ENCODE results near the gene TIFAB.
"Not testable (repeated sequence)": the region's sequence is repeated elsewhere in the genome, so short reads cannot be mapped to it uniquely, and the experiment has no call there.

The TIFAB gene, protein sequence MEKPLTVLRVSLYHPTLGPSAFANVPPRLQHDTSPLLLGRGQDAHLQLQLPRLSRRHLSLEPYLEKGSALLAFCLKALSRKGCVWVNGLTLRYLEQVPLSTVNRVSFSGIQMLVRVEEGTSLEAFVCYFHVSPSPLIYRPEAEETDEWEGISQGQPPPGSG

DNA sequence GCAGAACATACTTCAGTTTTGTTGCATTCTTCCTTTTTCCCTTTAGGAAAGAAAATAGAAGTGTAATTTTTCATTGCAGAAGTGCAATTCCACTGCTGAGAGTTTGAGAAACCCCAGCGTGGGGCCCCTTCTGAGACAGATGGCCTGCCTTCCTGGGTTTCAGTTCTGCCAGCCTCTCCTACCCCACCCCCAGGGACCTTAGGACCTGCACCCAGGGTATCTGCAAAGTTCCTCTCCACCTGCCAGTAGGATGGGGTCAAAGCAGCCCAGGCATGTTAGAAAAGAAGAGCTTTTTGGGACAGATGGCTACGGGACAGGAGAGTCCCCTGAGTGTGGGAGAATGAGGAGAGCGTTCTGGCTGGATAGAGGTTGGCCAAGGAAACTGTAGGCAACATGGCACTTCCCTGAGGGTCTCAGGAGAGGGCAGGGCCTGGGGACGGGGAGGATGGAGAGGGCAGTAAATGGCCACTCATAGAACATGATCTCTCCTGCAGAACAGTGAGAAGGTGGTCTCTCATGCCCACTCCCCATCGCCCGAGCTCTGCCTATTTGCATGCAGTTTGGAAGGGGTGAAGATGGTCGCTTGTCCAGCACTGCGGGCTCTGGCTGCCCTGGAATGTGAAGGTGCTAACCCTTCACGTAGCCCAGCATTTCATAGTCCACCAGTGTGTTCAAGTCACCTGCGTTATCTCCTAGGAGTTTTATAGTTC, at the start of gene TIFAB:
TIFAB (minus strand) TSS at position 31 of the 710 bp plus-strand sequence. CDS start 2,412 bp downstream, outside the sequence.
- DNase-seq (ENCODE audit: low read depth, low spot score), result no peak

DNA sequence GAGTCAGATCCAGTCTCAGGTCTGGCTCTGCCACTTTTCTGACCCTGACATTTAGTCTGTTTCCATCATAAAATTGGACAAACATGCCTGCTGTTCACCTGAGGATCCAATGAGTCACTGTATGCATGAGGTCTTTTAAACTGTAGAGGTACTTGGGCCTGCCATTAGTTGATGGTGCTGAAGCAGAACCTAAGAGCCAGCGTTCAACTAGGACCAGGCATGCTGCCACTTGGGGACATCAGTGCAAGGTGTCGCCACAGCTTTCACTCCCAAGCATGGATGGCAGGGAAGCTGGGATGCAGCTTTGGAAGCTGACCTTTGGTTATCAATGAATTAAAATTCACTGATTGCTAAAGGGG, 46.5 kb upstream of the TIFAB start:
- no peak for DNase-seq (ENCODE audit: low read depth, low spot score)

DNA sequence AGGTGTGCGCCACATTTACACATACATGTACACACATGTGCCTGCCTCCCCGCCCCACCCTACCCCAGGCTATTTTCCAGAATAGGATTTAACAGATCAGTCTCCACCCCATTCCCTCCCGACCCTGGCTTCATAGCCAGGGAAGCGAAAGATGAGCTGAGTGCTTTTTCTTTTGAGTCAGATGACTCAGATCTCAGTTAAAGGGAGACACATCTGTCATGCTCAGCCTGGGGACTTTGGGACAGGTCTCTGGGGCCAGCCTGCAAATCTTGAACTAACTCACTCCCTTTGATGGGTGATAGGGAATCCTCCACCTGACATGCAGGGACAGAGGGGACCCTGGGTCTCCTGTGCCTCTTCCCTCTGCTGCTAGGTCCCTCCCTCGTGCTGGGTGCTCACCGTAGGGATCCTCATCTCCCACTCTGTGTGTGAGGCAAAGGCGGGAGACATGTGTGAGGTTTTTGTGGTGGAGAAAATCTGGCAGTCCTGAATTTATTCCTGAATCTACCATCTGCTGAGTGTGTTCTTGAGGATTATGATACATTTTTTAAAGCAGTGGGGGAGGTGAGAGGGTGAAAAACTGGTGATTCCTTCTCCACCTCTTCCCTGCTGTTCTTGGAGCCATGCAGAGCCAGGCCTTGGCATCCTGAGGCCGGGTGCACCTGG, 46.0 kb upstream of the TIFAB start:
- DNase-seq (ENCODE audit: low read depth, low spot score), result no peak

DNA sequence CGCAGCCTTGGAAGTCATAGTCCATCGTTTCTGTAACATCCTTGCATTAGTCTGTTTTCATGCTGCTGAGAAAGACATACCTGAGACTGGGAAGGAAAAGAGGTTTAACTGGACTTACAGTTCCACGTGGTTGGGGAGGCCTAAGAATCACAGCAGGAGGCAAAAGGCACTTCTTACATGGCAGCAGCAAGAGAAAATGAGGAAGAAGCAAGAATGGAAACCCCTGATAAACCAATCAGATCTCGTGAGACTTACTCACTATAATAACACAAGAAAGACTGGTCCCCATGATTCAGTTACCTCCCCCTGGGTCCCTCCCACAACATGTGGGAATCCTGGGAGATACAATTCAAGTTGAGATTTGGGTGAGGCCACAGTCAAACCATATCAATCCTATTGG, 43.4 kb upstream of the TIFAB start:
- not testable (repeated sequence) for DNase-seq (ENCODE audit: low read depth, low spot score)

DNA sequence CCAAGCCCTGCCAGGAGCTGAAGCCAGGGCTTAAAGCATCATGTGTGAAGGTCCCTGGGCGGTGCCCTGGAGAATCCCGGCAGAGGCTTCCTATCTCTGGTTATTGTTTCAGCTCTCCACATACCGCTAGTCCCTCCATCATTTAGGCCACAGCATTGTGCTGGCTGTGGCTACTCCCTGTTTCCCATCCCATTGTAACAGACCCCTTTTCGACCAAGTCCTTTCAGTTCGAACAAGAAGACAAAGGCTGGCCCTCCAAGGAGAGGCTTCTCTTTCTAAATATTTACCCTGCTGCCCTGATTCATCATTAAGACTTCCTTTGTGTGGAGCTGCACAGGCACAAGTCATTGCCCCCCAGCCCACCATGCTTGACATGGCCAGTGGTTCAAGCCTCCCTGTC, 42.0 kb upstream of the TIFAB start:
- DNase-seq (ENCODE audit: low read depth, low spot score), result no peak

DNA sequence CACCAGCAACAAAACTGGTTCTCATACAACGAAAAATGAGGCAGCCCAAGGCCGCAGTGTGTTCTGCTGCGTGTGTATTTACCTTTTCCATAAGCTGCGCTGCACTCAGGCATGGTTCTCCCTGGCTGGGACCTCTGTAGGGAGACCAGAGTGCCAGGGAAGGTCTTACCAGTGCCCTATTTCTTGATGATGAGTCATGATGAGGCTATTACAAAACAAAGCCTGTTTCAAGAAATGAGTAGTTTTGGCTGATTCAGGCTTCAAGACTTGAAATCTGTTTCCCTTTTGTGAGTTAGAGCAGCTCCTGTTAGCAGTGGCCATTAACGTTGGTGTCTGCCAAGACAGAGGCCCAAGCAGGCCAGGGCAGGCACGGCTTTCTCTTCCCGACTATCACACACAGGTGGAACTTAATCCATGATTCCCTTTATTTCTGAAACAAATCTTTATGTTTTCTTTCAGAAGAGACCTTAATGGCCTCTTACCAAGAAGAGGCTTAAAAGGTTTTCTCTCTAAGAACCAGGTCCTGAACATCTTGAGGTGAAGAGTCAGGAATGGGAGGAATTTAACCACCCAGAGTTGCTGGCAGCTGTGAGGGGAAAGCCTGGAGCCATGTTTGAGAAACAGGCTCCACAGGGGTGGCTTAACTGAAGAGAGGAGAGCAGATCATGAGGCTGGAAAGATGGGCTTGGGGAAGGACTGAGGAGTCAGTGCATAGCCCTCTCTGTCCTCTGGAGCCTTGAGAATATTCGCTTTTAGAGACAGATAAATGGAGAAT, 41.4 kb upstream of the TIFAB start:
- no peak for DNase-seq (ENCODE audit: low read depth, low spot score)

DNA sequence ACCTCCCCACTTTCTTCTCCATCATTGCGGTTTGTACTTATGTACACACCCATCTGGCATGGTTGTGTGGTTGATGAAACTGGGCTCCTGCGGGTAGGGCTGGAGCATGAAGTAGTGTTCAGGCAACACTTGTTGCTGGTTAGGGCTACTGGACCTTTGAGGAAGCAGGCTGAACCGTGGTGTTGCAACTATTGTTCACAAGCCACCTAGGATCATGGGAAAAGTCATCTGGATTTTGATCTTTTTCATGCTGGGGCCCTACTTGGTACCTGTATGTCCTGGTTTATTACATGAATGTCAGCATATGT, 40.1 kb upstream of the TIFAB start:
- no peak for DNase-seq (ENCODE audit: low read depth, low spot score)

DNA sequence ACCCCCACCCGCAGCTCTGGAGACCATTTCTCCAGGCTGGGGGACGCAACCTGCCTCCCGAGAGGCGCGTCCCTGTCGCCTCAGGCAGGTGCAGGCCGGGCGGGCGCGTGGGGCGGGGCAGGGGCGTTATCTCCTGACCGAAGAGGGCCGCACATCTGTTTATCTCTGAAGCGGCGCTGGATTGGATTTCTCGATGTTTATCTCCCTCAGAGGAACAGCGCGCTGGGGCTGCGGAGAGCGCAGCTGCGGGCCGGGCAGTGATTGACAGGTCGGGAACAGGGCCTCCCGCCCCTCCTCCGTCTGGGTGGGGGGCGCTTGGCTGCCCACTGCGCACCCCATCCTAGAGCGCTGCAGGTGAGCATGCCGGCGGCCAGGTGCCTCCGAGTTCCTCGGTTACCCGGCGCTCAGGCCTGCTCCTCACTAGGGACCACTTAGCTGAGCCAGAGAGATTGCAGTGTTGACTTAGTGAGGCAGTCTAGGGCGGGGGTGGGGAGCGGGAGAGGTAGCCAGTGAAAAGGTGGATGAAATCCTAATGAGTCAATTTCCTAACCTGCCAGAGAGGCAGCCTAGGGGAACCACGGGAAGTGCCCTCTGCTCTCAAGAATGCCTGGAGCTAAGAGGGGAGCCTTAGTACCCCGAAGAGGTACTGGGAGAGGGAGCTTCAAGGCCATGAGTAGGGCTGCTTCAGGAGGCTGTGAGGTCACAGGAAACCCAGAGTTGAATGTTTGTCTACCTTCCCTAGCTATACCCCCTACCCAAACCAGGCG, 39.6 kb upstream of the TIFAB start:
- no peak for DNase-seq (ENCODE audit: low read depth, low spot score)

DNA sequence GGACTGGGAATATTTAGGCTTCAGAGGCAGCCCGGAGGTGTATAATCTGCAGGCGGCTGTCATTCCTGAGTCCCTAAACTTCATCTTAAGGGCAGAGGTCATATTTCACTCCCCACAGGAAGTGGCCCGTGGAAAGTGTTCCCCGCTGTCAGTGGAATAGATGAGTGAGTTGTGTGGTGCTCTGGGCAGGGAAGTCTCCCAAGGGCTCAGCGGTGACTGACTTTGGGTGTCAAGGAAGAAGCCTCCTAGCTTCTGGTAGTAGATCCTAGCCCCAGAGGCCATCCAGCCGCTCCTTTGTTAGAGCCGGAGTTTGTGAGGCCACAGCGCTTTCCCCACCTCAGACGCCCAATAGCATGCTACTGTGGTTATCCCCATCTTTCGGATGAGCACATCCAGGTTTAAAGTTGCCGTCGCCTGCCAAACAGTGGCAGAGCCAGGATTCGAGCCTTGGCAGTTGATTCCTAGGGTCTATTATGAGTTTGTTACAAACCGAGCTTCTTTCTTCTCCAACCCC, 38.9 kb upstream of the TIFAB start:
- no peak for DNase-seq (ENCODE audit: low read depth, low spot score)

DNA sequence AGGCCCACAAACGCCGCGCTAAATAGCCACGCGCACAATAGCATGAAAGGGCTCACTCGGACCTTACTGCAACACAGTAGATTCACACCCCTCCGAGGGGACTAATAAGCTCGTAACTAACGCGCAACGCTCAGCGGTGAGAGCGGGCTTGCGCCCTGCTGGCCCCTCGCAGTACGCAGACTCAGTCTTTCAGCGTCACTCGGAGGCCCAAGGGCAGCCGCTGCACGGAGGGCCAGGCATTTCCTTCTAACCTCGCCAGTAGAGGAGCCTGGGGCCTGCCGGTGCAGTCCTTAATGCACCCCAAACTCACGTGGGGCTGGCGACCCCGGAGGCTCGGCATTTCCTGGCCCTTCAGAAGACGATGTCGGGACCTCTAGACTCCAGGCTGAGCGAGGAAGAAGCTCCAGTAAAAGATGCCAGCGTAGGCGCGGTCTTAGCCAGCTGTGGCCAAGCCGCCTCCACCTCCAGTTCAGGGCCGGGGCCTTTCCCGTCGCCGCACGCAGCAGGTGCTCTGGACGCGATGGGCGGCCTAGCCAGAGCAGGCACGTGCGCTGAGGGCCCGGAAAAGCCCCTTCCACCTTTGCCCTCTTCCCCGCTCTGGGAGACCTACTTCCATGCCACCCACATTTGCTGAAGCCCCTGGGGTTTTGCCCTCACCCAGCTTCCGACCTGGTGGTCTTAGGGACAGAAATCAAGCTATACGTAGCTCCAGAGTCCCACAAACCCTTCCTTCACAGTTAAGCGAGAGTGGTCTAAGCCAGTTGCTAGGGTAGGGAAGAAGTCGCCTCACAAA, 38.3 kb upstream of the TIFAB start:
- DNase-seq (ENCODE audit: low read depth, low spot score), result no peak

DNA sequence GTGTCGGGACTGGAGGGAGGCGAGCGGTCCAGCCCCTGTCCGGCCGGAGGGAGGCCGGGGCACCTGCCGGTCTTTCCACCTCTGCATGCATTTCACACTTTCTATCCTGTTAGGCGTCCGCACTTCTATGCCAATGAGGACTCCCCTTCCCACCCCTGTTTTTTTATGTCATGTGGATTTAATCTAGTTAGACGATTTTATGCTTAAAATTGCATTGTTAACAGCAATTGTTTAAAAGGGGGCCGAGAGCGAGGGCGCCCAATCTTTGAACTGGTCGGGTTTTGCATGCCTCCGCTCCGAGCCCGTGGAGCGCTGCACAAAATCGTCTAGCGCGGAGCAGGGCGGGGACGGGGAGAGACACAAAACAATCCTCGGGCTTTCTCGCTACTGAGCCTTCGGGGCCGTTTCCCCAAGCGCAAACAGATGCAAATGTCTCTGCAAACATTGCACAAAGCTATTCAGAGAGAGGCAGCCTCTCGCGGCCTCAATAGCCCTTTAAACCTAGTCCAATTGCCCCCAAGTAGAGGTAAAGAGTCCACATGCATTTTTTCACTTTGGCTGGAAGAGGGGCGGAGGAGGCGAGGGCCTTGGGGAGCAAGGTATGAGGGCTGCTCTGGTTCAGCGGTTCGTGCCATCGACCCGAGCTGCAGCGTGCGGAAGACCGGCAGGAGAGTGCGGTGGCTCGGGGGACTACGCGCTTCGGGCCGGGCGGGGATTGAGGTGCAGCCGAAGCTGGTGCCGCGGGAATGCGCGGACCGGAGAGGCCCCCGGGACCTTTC, 37.5 kb upstream of the TIFAB start:
- DNase-seq (ENCODE audit: low read depth, low spot score), result no peak

DNA sequence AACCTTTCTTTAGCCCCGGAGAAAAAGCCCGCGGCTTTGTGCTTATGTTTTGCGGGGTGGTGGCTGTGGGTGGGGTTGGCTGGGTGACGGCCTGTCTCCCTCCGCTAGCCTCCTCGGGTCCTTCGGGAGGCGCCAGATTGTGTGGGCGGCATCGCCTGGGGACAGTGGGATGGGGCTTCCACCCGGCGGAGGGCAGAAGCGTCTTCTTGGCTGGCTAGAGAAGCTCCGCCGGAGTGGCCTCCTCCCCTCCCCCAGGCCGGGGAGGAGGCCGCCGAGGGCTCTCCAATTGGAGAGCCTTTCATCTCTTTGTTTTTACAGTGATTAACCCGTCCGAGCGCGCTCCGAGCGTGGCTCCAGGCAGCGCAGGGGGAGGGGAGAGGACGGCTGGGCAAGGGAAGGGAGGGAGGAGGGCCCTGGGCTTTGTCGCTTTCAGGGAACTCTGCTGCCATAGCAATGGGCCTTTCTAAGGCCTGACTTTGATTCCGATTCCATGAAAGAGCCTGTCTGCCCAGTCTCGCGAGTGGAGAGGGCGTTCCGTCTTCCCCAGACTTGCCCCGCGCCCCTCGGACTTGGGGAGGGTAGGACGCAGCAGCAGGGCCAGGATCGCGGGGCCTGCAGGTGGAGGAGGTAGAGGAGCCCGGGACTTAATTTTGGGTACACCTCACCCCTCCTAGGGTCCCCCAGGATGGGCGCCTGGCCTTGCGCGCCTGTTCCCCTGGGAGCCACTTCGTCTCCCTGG, 36.7 kb upstream of the TIFAB start:
- DNase-seq (ENCODE audit: low read depth, low spot score), result no peak

DNA sequence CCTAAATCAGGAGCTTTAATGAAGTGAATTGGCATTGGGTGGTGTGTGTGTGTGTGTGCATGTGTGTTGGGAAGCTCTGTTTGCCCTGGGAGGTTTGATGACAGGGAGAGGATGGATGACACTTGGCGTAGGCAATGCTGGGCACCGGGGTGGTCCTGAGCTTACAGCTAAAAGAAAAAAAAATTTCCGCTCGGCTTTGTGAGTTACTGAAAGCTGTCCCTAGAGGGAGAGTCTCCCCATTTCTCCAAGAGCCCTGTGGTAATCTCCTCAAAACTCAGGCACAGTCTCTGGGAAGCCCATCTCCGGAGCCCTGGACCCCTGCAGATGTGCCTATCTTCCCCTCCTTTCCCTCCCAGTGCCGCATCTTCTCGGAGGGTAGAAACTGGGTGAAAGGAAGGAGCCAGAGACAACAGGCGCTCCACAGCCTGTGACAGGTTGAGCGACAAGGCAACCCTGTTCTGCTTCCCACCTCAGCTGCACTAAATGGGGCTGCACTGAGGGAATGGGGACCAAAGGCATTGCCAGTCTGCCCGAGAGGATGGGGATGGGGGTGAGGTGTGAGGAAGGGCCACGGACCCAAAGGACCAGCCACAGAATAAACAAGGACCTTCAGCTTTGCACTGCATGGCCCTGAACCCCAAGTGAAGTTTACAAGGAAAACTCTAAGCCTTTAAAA, 35.8 kb upstream of the TIFAB start:
- no peak for DNase-seq (ENCODE audit: low read depth, low spot score)

DNA sequence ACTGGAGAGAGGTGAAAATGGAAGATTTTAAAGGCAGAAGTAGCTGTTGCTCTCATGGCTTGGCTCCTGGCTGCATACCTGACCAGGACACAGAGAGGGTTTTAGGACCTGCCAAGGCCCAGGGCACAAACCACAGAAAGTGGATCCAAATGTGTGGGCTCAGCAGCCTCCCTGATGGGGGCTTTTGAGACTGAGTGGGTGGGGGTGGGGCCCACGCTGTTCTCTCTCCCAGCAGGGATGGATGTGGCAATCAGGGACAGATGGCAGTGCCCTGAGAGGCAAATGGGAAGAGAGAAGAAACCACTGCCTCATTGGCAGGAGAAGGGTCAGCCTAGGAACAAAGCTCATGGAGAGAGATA, 34.9 kb upstream of the TIFAB start:
- DNase-seq (ENCODE audit: low read depth, low spot score), result no peak

DNA sequence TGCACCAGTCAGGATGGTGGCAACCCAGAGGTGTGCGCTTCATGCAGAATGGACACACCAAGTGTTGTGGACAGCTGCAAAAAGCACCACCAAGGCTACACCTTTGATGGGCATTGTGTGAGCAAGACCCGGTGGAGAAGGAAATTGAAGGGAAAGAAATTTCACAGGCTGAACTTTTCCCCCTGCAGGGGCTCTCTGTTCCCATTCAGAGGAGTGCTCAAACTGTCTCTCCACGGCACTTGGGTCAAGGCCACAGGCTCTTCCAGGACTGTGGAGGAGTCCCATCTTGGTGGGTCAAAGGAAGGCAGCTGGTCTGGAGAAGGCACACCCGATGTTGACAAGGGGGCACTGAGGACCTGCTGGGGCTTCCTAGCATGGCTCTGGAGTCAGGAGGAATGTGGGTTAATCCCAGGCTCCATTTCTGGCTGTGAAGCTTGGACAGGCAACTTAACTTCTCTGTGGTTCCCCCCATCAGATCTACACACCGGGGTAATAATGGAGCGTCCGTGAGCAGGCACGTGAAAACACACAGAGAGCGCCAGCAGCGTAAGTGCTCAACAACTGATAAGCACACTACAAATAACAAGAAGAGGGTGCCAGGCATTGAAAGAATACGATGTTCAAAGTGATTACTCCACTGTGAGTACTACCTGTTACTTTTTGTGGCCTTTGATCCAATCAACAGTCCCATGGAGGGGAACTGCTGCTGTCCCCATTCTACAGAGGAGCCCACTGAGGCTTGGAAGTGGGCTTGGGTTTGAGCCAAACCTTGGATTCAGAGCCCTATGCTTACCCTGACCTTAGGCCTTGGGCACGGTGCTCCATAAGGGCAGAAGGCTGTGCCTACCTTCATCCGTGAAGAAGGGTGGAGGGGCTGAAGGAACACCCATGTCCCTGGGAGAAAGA, 34.2 kb upstream of the TIFAB start:
- DNase-seq (ENCODE audit: low read depth, low spot score), result no peak

DNA sequence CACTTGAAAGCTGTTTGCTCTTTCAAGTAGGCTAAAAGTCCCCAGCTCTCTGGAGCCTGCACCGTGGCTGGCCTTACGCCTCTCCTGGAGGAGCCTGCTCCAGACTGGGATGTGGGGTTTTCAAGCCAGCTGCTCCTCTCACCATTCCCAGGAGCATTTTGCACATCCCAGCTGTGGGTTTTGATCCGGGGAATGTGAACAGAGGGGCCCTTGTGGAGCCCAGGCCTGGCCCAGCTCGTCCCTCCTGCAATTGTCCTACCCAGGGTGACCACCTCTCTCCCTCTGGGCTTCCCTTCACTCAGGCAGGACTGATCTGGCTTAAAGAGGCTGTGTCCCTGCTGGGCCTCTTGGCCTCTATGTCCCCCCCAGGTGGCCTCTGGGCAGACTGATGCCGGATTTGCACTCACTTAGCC, 32.5 kb upstream of the TIFAB start:
- DNase-seq (ENCODE audit: low read depth, low spot score), result no peak

DNA sequence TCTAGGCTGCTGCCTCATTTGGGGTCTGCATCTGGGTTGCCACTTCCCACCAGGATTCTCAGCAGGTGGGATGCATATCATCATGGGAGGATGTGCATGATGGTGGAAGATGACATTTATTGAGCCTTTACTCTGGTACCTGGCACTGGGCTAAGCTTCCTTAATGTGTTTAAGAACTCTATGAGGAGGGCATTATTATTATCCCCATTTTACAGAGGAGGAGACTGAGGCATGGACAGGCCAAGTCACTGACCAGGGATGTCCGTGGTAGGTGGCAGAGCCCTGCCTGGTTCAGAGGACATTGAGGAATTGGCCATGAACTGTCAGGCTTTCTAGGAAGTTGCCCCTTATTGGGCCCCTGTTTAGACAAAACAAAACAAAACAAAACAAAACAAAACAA, 31.1 kb upstream of the TIFAB start:
- no peak for DNase-seq (ENCODE audit: low read depth, low spot score)

All from iPS DF 19.7 (cell line).